ENCODE data around the gene BLCAP.

The BLCAP gene

DNA sequence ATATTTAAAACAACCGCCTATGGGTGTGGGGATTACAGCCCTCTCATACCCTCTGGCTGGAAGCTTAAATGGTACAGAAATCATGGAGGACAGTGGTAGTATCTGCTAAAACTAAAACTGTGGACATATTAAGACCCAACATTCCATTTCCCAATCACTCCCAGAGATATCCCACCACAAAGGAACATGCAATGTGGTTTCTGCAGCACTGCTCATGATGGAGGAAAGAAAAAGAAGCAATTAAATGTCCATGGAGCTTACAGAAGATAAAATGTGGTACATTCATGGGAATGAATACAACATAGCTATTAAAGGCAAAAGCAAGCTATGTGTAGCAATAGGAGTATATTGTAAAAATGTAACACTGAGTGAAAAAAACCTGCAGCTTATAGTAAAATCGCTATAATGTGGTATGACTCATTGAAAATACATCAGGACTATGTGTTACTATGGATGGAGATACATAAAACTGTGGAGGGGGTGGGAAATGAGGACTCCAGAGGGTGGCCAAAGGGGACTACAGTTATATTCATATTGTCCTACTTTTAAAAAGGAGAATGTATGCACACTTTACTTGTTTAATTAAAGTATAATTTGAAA, 29.5 kb downstream of the BLCAP start:
- no peaks in the 10 kb centered on the region for H3K79me1 ChIP-seq (ENCODE audit: low read length)
- no peak overlapping the region for H3K23ac ChIP-seq (ENCODE audit: low read length)
- no peaks in the 10 kb centered on the region for H3K36me3 ChIP-seq (ENCODE audit: control insufficient read depth, insufficient read depth, low read length)
- no peak overlapping the region for H3K27ac ChIP-seq (ENCODE audit: low read depth, low read length)
- H3K79me2 ChIP-seq (ENCODE audit: control insufficient read depth, insufficient read depth, low read length) = no peaks in the 10 kb centered on the region
- no peak overlapping the region for H2BK5ac ChIP-seq (ENCODE audit: low read length)
- no peaks in the 10 kb centered on the region for H3K4me1 ChIP-seq (ENCODE audit: control insufficient read depth, low read depth, low read length)
- H3K4me3 ChIP-seq (ENCODE audit: low read length) = no peak overlapping the region
- H4K8ac ChIP-seq (ENCODE audit: low read depth, low read length) = no peak overlapping the region
- no peak overlapping the region for H2BK15ac ChIP-seq (replicated peaks; ENCODE audit: low read depth)
- H3K56ac ChIP-seq (ENCODE audit: low read length) = no peak overlapping the region
- no peak overlapping the region for H4K5ac ChIP-seq (ENCODE audit: low read length)
- no peak overlapping the region for H3K18ac ChIP-seq (ENCODE audit: low read length)
- no peak overlapping the region for H3K4me2 ChIP-seq (ENCODE audit: low read length)
- H3K27me3 ChIP-seq (ENCODE audit: insufficient read depth, low read length, poor library complexity) = no peaks in the 10 kb centered on the region
- WGBS (ENCODE audit: extremely low coverage, insufficient coverage, low lambda C conversion rate) = no CpG with 5 or more reads among the region's 2 CpGs
- DNase-seq = no peak
- H3K9ac ChIP-seq (ENCODE audit: low read length) = no peak overlapping the region
- H2BK120ac ChIP-seq (ENCODE audit: low read depth, low read length) = no peak overlapping the region
- no peak overlapping the region for H3K4ac ChIP-seq (ENCODE audit: low read depth, low read length)
- no peak overlapping the region for H2AK5ac ChIP-seq (ENCODE audit: low read length)

DNA sequence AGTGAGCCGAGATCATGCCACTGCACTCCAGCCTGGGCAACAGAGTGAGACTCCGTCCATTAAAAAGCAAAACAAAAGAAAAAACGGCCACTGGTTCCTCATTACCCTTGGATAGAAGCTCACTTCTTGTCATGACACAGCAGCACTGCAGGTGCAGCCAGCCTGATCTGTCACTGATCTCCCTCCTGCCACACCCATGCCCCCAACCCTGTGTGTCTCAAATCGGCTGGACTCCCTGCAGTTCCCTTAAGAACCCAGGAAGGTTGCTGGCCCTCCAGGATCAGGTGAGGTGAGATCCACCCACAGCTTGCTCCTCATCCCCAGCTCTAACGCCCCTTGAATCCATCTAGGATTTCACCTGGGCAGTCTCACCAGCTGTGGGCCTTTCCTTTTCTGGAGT, 32.9 kb downstream of the BLCAP start:
- Histone ChIP-seq H3K79me1 (ENCODE audit: low read length) (no peaks in the 10 kb centered on the region), H3K4ac (ENCODE audit: low read depth, low read length) (no peak overlapping the region), H3K18ac (ENCODE audit: low read length) (no peak overlapping the region), H2BK120ac (ENCODE audit: low read depth, low read length) (no peak overlapping the region), H3K4me1 (ENCODE audit: control insufficient read depth, low read depth, low read length) (no peaks in the 10 kb centered on the region), H3K36me3 (ENCODE audit: control insufficient read depth, insufficient read depth, low read length) (no peaks in the 10 kb centered on the region), H3K23ac (ENCODE audit: low read length) (no peak overlapping the region), H2AK5ac (ENCODE audit: low read length) (no peak overlapping the region), H4K8ac (ENCODE audit: low read depth, low read length) (no peak overlapping the region), H3K79me2 (ENCODE audit: control insufficient read depth, insufficient read depth, low read length) (no peaks in the 10 kb centered on the region), H3K27ac (ENCODE audit: low read depth, low read length) (no peak overlapping the region), H3K9ac (ENCODE audit: low read length) (no peak overlapping the region), H2BK5ac (ENCODE audit: low read length) (no peak overlapping the region), H3K27me3 (ENCODE audit: insufficient read depth, low read length, poor library complexity) (no peaks in the 10 kb centered on the region), H3K4me3 (ENCODE audit: low read length) (no peak overlapping the region), H4K5ac (ENCODE audit: low read length) (no peak overlapping the region), H2BK15ac (replicated peaks; ENCODE audit: low read depth) (no peak overlapping the region), H3K56ac (ENCODE audit: low read length) (no peak overlapping the region), H3K4me2 (ENCODE audit: low read length) (no peak overlapping the region)
- no peak for DNase-seq
- no CpG with 5 or more reads among the region's 5 CpGs for WGBS (ENCODE audit: extremely low coverage, insufficient coverage, low lambda C conversion rate)

DNA sequence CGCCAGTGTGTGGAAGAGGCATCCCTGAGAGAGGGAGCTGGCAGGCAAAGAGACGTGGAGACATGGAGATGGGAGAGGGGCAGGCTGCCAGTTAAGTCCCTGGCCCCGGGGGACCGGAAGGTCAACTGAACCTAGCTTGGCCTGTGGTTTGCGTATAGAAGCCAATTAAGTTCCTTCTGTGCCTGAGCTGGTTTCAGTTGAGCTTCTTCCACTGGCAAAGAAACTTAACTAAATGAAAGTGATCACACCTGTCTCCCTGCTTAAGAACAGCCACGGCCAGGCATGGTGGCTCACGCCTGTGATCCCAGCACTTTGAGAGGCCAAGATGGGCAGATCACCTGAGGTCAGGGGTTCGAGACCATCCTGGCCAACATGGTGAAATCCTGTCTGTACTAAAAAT, 33.4 kb downstream of the BLCAP start:
- no peak overlapping the region for H4K5ac ChIP-seq (ENCODE audit: low read length)
- no peak overlapping the region for H3K56ac ChIP-seq (ENCODE audit: low read length)
- H3K4ac ChIP-seq (ENCODE audit: low read depth, low read length) = no peak overlapping the region
- H3K23ac ChIP-seq (ENCODE audit: low read length) = no peak overlapping the region
- DNase-seq = no peak
- no peaks in the 10 kb centered on the region for H3K27me3 ChIP-seq (ENCODE audit: insufficient read depth, low read length, poor library complexity)
- no peak overlapping the region for H2AK5ac ChIP-seq (ENCODE audit: low read length)
- H3K9ac ChIP-seq (ENCODE audit: low read length) = no peak overlapping the region
- H3K79me1 ChIP-seq (ENCODE audit: low read length) = no peaks in the 10 kb centered on the region
- H3K4me3 ChIP-seq (ENCODE audit: low read length) = no peak overlapping the region
- WGBS (ENCODE audit: extremely low coverage, insufficient coverage, low lambda C conversion rate) = no CpG with 5 or more reads among the region's 8 CpGs
- no peak overlapping the region for H4K8ac ChIP-seq (ENCODE audit: low read depth, low read length)
- H3K4me2 ChIP-seq (ENCODE audit: low read length) = no peak overlapping the region
- no peaks in the 10 kb centered on the region for H3K36me3 ChIP-seq (ENCODE audit: control insufficient read depth, insufficient read depth, low read length)
- H2BK15ac ChIP-seq (replicated peaks; ENCODE audit: low read depth) = no peak overlapping the region
- no peak overlapping the region for H3K18ac ChIP-seq (ENCODE audit: low read length)
- H2BK5ac ChIP-seq (ENCODE audit: low read length) = no peak overlapping the region
- no peak overlapping the region for H3K27ac ChIP-seq (ENCODE audit: low read depth, low read length)
- H2BK120ac ChIP-seq (ENCODE audit: low read depth, low read length) = no peak overlapping the region
- no peaks in the 10 kb centered on the region for H3K4me1 ChIP-seq (ENCODE audit: control insufficient read depth, low read depth, low read length)
- H3K79me2 ChIP-seq (ENCODE audit: control insufficient read depth, insufficient read depth, low read length) = no peaks in the 10 kb centered on the region

DNA sequence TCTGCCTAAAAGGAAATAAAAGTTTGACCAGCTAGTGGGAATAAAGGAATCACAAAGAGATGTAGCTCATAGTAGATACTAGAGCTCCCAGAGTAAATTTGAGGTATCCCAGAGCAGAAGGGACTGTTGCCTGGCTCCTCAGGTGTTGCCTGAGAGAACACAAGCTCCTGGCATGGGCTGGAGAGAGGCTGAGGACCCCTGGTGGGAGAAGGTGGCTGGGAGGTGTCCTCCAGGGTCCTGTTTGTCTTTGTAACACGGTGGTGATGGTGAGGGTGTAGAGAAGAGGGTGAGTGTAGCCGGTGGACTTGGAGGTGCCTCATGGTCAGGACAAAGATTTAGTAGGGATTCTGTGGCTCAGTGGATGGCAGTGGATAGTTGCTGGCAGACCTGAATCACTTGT, 34.7 kb downstream of the BLCAP start:
- H3K56ac ChIP-seq (ENCODE audit: low read length) = no peak overlapping the region
- H3K4me1 ChIP-seq (ENCODE audit: control insufficient read depth, low read depth, low read length) = no peaks in the 10 kb centered on the region

DNA sequence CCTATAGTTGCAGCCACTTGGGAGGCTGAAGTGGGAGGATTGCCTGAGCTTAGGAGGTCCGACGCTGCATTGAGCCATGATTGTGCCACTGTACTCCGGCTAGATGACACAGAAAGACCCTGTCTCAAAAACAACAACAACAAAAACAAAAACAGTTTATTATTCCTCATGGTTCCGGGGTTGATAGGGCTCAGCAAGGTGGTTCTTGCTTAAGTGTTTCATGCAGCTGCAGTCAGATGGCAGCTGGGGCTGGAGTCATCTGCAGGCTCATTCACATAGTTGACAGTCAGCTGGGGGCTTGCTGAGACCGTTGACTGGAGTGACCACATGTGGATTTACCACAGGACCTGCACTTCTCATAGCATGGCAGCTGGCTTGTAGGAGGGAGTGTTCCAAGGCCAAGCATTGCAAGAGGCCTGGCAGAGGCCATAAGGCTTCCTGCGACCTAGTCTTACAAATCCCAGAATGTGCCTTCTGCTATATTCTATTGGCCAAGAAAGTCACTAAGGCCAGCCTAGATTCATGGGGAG, 35.5 kb downstream of the BLCAP start:
- no peak overlapping the region for H3K4ac ChIP-seq (ENCODE audit: low read depth, low read length)

More for the DNA sequence above, 34.7 kb downstream of the BLCAP start:
- no peak overlapping the region for H3K18ac ChIP-seq (ENCODE audit: low read length)
- no peak overlapping the region for H3K4ac ChIP-seq (ENCODE audit: low read depth, low read length)
- no peak overlapping the region for H2AK5ac ChIP-seq (ENCODE audit: low read length)
- no CpG with 5 or more reads among the region's 2 CpGs for WGBS (ENCODE audit: extremely low coverage, insufficient coverage, low lambda C conversion rate)
- H3K4me2 ChIP-seq (ENCODE audit: low read length) = no peak overlapping the region
- H3K23ac ChIP-seq (ENCODE audit: low read length) = no peak overlapping the region
- no peak overlapping the region for H2BK120ac ChIP-seq (ENCODE audit: low read depth, low read length)
- H3K79me2 ChIP-seq (ENCODE audit: control insufficient read depth, insufficient read depth, low read length) = no peaks in the 10 kb centered on the region
- H3K27me3 ChIP-seq (ENCODE audit: insufficient read depth, low read length, poor library complexity) = no peaks in the 10 kb centered on the region
- H3K36me3 ChIP-seq (ENCODE audit: control insufficient read depth, insufficient read depth, low read length) = no peaks in the 10 kb centered on the region
- H3K4me3 ChIP-seq (ENCODE audit: low read length) = no peak overlapping the region
- H4K5ac ChIP-seq (ENCODE audit: low read length) = no peak overlapping the region
- H3K79me1 ChIP-seq (ENCODE audit: low read length) = no peaks in the 10 kb centered on the region
- no peak overlapping the region for H3K27ac ChIP-seq (ENCODE audit: low read depth, low read length)
- H2BK5ac ChIP-seq (ENCODE audit: low read length) = no peak overlapping the region
- H3K9ac ChIP-seq (ENCODE audit: low read length) = no peak overlapping the region
- no peak overlapping the region for H4K8ac ChIP-seq (ENCODE audit: low read depth, low read length)
- H2BK15ac ChIP-seq (replicated peaks; ENCODE audit: low read depth) = no peak overlapping the region
- no peak for DNase-seq

More for the DNA sequence above, 35.5 kb downstream of the BLCAP start:
- H3K79me1 ChIP-seq (ENCODE audit: low read length) = no peaks in the 10 kb centered on the region
- no peak overlapping the region for H2BK5ac ChIP-seq (ENCODE audit: low read length)
- no peaks in the 10 kb centered on the region for H3K4me1 ChIP-seq (ENCODE audit: control insufficient read depth, low read depth, low read length)
- no peak overlapping the region for H3K9ac ChIP-seq (ENCODE audit: low read length)
- H3K4me3 ChIP-seq (ENCODE audit: low read length) = no peak overlapping the region
- no peaks in the 10 kb centered on the region for H3K36me3 ChIP-seq (ENCODE audit: control insufficient read depth, insufficient read depth, low read length)
- H2BK120ac ChIP-seq (ENCODE audit: low read depth, low read length) = no peak overlapping the region
- no peak overlapping the region for H4K5ac ChIP-seq (ENCODE audit: low read length)
- DNase-seq = no peak
- no peak overlapping the region for H3K56ac ChIP-seq (ENCODE audit: low read length)
- H3K27ac ChIP-seq (ENCODE audit: low read depth, low read length) = no peak overlapping the region
- H2BK15ac ChIP-seq (replicated peaks; ENCODE audit: low read depth) = no peak overlapping the region
- H3K79me2 ChIP-seq (ENCODE audit: control insufficient read depth, insufficient read depth, low read length) = no peaks in the 10 kb centered on the region
- no peak overlapping the region for H3K4me2 ChIP-seq (ENCODE audit: low read length)
- H2AK5ac ChIP-seq (ENCODE audit: low read length) = no peak overlapping the region
- no peak overlapping the region for H3K18ac ChIP-seq (ENCODE audit: low read length)
- H3K23ac ChIP-seq (ENCODE audit: low read length) = no peak overlapping the region
- H4K8ac ChIP-seq (ENCODE audit: low read depth, low read length) = no peak overlapping the region
- WGBS (ENCODE audit: extremely low coverage, insufficient coverage, low lambda C conversion rate) = no CpG with 5 or more reads among the region's 6 CpGs
- H3K27me3 ChIP-seq (ENCODE audit: insufficient read depth, low read length, poor library complexity) = no peaks in the 10 kb centered on the region
